Measurements from ENCODE around the gene SATL1. TPM values are rescaled to one million over a fixed set of nuclear protein-coding genes. Genes with fewer than 3 reads are reported as not detected.

SATL1 gene
- total RNA-seq, 1 donor from 2014 or later: not detected

GRCh38 chrX:85113746-85114145 lies 129.8 kb downstream of the SATL1 start:
- no peaks in the 10 kb centered on the region for H3K27me3 ChIP-seq (ENCODE audit: control insufficient read depth, insufficient read depth, low read length)
- TF ChIP-seq CTCF (IDR thresholded peaks at IDR 0.05; ENCODE audit: insufficient read depth, low read length, poor library complexity, severe bottlenecking): no peak
- DNase-seq (ENCODE audit: low read depth): no peak
- H3K36me3 ChIP-seq (ENCODE audit: control insufficient read depth, insufficient read depth, low read length): no peaks in the 10 kb centered on the region
- H3K4me3 ChIP-seq (ENCODE audit: low read depth, low read length): no peak overlapping the region

- no peak for DNase-seq (ENCODE audit: low read depth)
- H3K36me3 ChIP-seq (ENCODE audit: control insufficient read depth, insufficient read depth, low read length): no peaks in the 10 kb centered on the region
- no peak overlapping the region for H3K4me3 ChIP-seq (ENCODE audit: low read depth, low read length)
- no peak for TF ChIP-seq CTCF (IDR thresholded peaks at IDR 0.05; ENCODE audit: insufficient read depth, low read length, poor library complexity, severe bottlenecking)
- no peaks in the 10 kb centered on the region for H3K27me3 ChIP-seq (ENCODE audit: control insufficient read depth, insufficient read depth, low read length)
Measured at GRCh38 chrX:85112293-85112692, 131.3 kb downstream of the SATL1 start.

GRCh38 chrX:85111347-85111746 lies 132.2 kb downstream of the SATL1 start:
- peak; percentile 69 for TF ChIP-seq CTCF (IDR thresholded peaks at IDR 0.05; ENCODE audit: insufficient read depth, low read length, poor library complexity, severe bottlenecking)
- Histone ChIP-seq H3K27me3 (ENCODE audit: control insufficient read depth, insufficient read depth, low read length) (no peaks in the 10 kb centered on the region), H3K4me3 (ENCODE audit: low read depth, low read length) (no peak overlapping the region), H3K36me3 (ENCODE audit: control insufficient read depth, insufficient read depth, low read length) (no peaks in the 10 kb centered on the region)
- DNase-seq (ENCODE audit: low read depth): no peak

GRCh38 chrX:85109235-85109634 lies 134.3 kb downstream of the SATL1 start:
- DNase-seq (ENCODE audit: low read depth): no peak
- Histone ChIP-seq H3K36me3 (ENCODE audit: control insufficient read depth, insufficient read depth, low read length) (no peaks in the 10 kb centered on the region), H3K4me3 (ENCODE audit: low read depth, low read length) (no peak overlapping the region), H3K27me3 (ENCODE audit: control insufficient read depth, insufficient read depth, low read length) (no peaks in the 10 kb centered on the region)
- peak; percentile 44 for TF ChIP-seq CTCF (IDR thresholded peaks at IDR 0.05; ENCODE audit: insufficient read depth, low read length, poor library complexity, severe bottlenecking)

- TF ChIP-seq CTCF (IDR thresholded peaks at IDR 0.05; ENCODE audit: insufficient read depth, low read length, poor library complexity, severe bottlenecking): no peak
- no peak overlapping the region for H3K4me3 ChIP-seq (ENCODE audit: low read depth, low read length)
- H3K27me3 ChIP-seq (ENCODE audit: control insufficient read depth, insufficient read depth, low read length): no peaks in the 10 kb centered on the region
- H3K36me3 ChIP-seq (ENCODE audit: control insufficient read depth, insufficient read depth, low read length): no peaks in the 10 kb centered on the region
- DNase-seq (ENCODE audit: low read depth): no peak
Measured at GRCh38 chrX:85108165-85108564, 135.4 kb downstream of the SATL1 start.

GRCh38 chrX:85107407-85107806 lies 136.2 kb downstream of the SATL1 start:
- Histone ChIP-seq H3K27me3 (ENCODE audit: control insufficient read depth, insufficient read depth, low read length) (no peaks in the 10 kb centered on the region), H3K36me3 (ENCODE audit: control insufficient read depth, insufficient read depth, low read length) (no peaks in the 10 kb centered on the region), H3K4me3 (ENCODE audit: low read depth, low read length) (no peak overlapping the region)
- DNase-seq (ENCODE audit: low read depth): no peak
- TF ChIP-seq CTCF (IDR thresholded peaks at IDR 0.05; ENCODE audit: insufficient read depth, low read length, poor library complexity, severe bottlenecking): no peak
